ENCODE data around the gene FBXO45. TPM values are rescaled to one million over a fixed set of nuclear protein-coding genes. Genes with fewer than 3 reads are reported as not detected.

FBXO45 gene
- total and polyA plus RNA-seq, 9 of the 15 experiments (the other 6 are each of a cell fraction or from before 2014, with no cell fraction given): 15.2 to 52.8 (median 37.0) TPM

DNA sequence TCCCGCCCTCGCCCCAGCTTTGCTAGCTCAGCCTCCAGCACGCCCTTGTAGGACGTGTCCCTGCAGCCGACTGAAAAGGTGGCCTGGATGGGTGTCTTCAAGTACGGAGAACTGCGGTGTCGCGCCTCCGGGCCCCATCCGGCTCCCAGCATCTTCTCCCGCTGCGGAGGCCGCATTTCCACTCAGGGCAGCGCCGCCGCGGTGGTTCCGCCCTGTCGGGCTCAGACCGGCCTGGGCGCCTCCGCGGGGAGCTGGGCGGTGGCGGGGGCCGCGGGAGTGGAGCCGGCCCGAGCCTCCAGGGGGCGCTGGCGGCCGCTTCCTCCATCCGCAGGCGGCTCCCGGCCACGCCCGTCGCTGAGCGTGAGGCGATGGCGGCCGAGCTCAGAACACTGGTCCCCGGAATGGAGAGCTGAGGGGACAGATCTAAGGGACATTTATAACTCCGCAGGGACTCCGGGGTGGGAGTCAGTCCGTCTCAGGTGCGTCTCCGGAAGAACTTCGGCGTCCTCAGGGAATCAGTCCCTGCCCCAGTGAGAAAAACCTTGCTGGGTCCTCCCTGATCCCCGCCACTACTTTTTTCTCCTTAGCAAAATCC is 39.7 kb upstream of the FBXO45 start (continued):
- TF ChIP-seq, protein P1, sequence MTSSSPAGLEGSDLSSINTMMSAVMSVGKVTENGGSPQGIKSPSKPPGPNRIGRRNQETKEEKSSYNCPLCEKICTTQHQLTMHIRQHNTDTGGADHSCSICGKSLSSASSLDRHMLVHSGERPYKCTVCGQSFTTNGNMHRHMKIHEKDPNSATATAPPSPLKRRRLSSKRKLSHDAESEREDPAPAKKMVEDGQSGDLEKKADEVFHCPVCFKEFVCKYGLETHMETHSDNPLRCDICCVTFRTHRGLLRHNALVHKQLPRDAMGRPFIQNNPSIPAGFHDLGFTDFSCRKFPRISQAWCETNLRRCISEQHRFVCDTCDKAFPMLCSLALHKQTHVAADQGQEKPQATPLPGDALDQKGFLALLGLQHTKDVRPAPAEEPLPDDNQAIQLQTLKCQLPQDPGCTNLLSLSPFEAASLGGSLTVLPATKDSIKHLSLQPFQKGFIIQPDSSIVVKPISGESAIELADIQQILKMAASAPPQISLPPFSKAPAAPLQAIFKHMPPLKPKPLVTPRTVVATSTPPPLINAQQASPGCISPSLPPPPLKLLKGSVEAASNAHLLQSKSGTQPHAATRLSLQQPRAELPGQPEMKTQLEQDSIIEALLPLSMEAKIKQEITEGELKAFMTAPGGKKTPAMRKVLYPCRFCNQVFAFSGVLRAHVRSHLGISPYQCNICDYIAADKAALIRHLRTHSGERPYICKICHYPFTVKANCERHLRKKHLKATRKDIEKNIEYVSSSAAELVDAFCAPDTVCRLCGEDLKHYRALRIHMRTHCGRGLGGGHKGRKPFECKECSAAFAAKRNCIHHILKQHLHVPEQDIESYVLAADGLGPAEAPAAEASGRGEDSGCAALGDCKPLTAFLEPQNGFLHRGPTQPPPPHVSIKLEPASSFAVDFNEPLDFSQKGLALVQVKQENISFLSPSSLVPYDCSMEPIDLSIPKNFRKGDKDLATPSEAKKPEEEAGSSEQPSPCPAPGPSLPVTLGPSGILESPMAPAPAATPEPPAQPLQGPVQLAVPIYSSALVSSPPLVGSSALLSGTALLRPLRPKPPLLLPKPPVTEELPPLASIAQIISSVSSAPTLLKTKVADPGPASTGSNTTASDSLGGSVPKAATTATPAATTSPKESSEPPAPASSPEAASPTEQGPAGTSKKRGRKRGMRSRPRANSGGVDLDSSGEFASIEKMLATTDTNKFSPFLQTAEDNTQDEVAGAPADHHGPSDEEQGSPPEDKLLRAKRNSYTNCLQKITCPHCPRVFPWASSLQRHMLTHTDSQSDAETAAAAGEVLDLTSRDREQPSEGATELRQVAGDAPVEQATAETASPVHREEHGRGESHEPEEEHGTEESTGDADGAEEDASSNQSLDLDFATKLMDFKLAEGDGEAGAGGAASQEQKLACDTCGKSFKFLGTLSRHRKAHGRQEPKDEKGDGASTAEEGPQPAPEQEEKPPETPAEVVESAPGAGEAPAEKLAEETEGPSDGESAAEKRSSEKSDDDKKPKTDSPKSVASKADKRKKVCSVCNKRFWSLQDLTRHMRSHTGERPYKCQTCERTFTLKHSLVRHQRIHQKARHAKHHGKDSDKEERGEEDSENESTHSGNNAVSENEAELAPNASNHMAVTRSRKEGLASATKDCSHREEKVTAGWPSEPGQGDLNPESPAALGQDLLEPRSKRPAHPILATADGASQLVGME (CRISPR knock-in tag; IDR thresholded peaks at IDR 0.05): peak; percentile 94
- TF ChIP-seq, protein P2, sequence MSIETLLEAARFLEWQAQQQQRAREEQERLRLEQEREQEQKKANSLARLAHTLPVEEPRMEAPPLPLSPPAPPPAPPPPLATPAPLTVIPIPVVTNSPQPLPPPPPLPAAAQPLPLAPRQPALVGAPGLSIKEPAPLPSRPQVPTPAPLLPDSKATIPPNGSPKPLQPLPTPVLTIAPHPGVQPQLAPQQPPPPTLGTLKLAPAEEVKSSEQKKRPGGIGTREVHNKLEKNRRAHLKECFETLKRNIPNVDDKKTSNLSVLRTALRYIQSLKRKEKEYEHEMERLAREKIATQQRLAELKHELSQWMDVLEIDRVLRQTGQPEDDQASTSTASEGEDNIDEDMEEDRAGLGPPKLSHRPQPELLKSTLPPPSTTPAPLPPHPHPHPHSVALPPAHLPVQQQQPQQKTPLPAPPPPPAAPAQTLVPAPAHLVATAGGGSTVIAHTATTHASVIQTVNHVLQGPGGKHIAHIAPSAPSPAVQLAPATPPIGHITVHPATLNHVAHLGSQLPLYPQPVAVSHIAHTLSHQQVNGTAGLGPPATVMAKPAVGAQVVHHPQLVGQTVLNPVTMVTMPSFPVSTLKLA (conservative IDR thresholded peaks at IDR 0.05): 0 out of 4 replicates have a peak, but pooled peaks of 1 of the 2 experiments have one; percentile 62
- TF ChIP-seq, protein P3, sequence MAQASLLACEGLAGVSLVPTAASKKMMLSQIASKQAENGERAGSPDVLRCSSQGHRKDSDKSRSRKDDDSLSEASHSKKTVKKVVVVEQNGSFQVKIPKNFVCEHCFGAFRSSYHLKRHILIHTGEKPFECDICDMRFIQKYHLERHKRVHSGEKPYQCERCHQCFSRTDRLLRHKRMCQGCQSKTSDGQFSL (CRISPR knock-in tag; IDR thresholded peaks at IDR 0.05): no peak
- TF ChIP-seq, protein P3 (tag; IDR thresholded peaks at IDR 0.05): no peak
- TF ChIP-seq, protein P4, sequence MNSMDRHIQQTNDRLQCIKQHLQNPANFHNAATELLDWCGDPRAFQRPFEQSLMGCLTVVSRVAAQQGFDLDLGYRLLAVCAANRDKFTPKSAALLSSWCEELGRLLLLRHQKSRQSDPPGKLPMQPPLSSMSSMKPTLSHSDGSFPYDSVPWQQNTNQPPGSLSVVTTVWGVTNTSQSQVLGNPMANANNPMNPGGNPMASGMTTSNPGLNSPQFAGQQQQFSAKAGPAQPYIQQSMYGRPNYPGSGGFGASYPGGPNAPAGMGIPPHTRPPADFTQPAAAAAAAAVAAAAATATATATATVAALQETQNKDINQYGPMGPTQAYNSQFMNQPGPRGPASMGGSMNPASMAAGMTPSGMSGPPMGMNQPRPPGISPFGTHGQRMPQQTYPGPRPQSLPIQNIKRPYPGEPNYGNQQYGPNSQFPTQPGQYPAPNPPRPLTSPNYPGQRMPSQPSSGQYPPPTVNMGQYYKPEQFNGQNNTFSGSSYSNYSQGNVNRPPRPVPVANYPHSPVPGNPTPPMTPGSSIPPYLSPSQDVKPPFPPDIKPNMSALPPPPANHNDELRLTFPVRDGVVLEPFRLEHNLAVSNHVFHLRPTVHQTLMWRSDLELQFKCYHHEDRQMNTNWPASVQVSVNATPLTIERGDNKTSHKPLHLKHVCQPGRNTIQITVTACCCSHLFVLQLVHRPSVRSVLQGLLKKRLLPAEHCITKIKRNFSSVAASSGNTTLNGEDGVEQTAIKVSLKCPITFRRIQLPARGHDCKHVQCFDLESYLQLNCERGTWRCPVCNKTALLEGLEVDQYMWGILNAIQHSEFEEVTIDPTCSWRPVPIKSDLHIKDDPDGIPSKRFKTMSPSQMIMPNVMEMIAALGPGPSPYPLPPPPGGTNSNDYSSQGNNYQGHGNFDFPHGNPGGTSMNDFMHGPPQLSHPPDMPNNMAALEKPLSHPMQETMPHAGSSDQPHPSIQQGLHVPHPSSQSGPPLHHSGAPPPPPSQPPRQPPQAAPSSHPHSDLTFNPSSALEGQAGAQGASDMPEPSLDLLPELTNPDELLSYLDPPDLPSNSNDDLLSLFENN (IDR thresholded peaks at IDR 0.05; ENCODE audit: low read depth in 2 of 2, low read length in 2 of 2): 0 out of 4 replicates have a peak, but pooled peaks of 1 of the 2 experiments have one; percentile 13
- TF ChIP-seq TGIF2 (CRISPR knock-in tag; IDR thresholded peaks at IDR 0.05): no peak
- no peak for TF ChIP-seq TAF7 (tag; IDR thresholded peaks at IDR 0.05)
- TF ChIP-seq, protein P5, sequence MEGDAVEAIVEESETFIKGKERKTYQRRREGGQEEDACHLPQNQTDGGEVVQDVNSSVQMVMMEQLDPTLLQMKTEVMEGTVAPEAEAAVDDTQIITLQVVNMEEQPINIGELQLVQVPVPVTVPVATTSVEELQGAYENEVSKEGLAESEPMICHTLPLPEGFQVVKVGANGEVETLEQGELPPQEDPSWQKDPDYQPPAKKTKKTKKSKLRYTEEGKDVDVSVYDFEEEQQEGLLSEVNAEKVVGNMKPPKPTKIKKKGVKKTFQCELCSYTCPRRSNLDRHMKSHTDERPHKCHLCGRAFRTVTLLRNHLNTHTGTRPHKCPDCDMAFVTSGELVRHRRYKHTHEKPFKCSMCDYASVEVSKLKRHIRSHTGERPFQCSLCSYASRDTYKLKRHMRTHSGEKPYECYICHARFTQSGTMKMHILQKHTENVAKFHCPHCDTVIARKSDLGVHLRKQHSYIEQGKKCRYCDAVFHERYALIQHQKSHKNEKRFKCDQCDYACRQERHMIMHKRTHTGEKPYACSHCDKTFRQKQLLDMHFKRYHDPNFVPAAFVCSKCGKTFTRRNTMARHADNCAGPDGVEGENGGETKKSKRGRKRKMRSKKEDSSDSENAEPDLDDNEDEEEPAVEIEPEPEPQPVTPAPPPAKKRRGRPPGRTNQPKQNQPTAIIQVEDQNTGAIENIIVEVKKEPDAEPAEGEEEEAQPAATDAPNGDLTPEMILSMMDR (IDR thresholded peaks at IDR 0.05 in 2 of 3, conservative IDR thresholded peaks at IDR 0.05 in 1 of 3; ENCODE audit: insufficient read depth in 2 of 3, low read depth in 1 of 3, low read length in 3 of 3): peak; percentile 81 to 87 (median 84)
- TF ChIP-seq, protein P6, sequence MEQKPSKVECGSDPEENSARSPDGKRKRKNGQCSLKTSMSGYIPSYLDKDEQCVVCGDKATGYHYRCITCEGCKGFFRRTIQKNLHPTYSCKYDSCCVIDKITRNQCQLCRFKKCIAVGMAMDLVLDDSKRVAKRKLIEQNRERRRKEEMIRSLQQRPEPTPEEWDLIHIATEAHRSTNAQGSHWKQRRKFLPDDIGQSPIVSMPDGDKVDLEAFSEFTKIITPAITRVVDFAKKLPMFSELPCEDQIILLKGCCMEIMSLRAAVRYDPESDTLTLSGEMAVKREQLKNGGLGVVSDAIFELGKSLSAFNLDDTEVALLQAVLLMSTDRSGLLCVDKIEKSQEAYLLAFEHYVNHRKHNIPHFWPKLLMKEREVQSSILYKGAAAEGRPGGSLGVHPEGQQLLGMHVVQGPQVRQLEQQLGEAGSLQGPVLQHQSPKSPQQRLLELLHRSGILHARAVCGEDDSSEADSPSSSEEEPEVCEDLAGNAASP (IDR thresholded peaks at IDR 0.05): no peak
- TF ChIP-seq POLR2AphosphoS5 (IDR thresholded peaks at IDR 0.05; ENCODE audit: control insufficient read depth, insufficient read depth, low read depth, low read length): 0 out of 2 replicates have a peak, but pooled peaks have one; percentile 22
